Measurements from ENCODE around the gene CAMTA1.

The CAMTA1 gene

DNA sequence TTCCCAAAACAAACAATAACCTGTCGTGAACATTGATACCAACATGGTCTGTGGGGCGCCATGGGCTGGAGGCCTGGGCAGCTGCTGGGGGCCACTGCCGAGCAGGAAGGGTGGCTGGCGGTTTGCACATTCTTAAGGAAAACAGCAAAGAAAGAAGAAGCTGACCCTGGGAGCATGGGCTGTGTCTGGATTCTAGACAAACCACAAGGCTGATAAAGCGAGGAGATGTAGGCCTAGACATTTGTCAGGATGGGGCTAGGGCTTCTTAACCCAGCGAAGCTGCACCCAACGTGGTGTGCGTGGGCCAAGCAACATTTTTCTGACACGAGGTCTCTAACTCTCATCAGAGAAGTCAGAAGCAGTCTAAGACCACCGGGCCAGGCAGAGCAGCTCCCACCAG is 663.7 kb downstream of the CAMTA1 start:
- DNase-seq, result no peak

DNA sequence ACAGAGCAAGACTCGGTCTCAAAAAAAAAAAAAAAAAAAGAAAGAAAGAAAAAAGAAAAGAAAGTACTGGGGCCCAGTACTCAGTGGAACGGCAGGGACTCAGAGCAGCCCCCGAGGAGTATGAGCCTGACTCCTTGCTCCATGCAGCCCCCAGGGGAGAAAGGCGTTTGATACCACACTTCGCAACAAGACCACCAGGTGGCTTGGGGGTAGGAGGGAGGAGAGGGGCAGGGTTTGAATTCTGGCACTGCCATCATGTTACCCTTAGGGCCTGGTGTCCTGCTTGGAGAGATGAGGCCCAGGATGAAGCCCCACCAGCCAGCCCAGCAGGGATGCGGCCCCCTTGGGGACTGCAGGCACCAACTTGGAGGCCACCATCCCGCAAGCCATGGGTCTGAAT is 664.5 kb downstream of the CAMTA1 start:
- no peak for DNase-seq

DNA sequence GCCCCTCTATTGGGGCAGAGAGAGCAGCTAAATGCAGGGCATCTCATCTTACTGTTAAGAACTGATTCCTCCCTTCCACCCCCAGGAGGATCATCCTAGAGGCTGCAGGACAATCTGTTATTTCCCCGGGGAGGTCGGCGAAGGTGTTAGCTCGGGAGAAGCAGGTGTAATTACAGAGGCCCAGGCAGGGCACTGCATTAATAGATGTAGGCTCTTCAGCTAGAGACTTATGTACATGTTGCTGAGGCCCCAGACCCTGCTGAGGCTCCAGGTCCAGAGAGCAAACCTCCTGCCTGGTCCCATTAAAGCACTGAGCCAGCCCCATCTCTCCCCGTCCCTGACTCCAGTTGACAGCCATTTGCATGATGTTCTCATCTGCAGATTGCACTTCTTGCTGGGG is 665.6 kb downstream of the CAMTA1 start:
- no peak for DNase-seq

DNA sequence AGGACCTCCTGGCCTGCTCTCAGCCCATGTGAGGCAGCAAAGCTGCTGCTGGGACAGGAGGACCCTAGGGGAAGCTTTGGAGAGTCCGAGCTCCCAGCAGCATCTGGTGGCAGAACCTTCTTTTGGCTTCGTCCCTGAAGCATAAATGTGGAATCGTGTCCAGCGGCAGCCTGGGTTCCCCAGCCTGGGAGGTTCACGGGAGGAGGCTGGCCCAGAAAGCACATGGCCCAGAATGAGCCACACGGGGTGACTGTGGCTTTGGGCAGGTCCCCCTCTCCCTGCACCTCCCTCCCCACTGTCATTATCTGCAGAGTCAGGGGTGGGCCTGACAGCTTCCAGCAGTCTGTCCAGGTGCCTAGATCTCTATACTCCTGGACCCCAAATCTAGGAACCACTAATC is 667.8 kb downstream of the CAMTA1 start:
- DNase-seq, result no peak

DNA sequence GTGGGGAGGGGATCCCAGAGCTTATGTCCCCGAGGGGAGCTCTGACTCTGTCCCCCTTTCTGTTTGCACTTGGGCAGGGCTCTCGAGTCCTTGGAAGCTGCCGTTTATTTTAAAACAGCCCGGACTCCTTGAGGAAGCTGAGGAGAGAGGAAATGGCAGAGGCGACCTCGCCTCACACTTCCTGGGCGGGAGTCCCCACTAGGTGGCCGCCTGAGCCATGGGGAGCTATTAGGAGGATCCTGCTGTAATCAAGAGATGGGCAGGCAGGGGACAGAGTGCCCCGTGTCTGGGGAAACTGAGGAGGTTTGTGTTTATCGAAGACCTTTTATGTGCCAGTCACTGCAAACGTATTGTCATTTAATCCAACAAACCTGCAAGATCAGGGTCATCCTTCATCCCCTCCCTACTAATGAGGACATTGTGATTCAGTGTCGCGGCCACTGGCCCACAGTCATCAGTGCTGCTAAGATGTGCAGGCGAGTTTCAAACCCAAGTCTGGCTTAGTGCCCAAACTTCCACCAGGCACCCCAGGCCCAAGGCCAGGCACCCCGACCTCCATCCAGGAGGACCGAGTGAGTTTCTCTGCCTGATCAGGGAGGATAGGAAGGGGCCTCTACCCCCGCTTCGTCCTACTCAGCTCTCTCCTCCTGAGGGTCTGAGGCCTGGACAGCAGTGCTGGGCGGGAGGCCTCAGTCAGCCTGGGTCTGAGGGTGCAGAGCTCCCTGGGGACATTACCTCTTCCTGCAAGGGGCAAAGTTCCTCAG is 669.0 kb downstream of the CAMTA1 start:
- DNase-seq, result no peak

DNA sequence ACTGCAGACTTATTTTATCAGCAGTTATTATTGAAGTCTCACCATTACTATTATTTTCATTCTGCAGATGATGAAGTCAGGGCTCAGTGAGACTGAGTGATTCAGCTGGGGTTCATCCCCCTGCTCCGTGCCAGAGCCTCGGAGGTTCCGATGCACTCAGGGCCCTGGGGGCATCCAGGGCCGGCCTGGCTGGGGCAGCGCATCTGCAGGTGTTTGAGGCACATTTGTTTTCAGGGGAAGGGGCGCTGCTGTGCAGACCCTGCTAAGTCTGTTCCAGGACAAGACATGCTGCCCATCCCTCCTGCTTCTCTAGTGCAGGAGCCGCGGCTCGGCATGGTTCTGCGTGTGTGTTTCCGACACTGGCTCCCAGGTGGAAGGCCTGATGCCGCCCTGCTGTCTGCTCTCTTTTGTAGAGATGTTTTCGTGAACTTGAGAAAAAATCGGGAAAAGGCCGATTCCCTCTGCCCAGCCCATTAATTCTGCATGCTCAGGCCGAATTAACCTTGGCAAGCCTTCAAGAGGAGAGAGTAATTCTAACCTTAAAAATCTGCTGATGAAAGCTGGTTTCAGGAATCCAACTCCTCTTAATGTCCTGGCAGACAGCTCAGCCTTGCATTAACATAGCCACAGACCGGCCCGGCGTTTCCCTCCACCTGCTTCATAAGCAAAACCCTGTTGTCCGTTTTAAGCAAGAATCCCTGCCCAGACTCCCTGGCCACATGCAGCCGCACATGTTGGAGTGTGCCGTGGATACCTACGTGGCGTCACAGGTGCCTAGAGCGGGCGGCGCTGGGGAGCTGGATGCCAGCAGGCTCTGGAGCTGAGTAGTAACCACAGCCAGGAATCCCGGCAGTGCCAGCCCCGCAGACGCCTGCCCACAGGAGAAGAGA is 669.9 kb downstream of the CAMTA1 start:
- no peak for DNase-seq

DNA sequence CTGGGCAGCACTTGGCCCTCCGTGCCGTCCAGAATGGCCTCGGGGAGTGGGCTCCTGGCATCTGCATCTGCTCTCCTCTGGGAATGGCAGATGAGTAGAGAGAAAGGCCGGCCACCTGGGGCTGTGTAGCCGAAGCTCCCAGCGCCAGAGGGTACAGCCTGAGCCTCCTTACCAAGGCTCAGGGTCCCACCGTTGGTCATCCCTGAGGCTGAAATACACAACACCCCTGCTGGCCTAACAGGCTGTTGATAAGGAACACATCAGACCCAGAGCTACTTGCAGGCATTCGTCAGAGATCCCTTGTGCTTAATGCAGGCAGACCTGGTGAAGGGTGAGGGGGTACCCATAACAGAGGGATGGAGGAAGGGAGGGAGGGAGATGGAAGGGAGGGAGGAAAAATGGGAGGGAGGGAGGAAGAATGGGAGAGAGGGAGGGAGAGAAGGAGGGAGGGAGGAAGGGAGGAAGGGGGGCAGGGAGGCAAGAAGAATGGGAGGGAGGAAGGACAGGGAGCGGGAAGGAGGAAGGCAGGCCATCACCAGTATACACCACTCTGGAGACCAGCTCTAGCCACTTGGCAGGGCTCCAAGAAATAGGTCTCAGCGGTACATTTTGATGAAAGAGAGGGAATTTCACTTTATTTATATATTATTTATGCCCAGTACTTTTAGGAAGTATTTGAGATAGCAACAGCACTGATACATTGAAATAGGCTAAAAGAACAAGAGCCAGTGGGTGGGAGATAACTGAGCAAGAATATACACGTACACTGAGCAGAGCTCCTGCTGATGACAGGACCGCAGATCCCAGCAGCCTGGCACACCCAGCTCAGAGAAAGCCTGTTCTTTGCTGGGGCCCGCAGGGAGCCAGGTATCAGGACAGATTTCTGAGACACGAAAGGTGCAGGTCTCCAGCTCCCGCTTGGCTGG is 670.8 kb downstream of the CAMTA1 start:
- DNase-seq, result no peak

DNA sequence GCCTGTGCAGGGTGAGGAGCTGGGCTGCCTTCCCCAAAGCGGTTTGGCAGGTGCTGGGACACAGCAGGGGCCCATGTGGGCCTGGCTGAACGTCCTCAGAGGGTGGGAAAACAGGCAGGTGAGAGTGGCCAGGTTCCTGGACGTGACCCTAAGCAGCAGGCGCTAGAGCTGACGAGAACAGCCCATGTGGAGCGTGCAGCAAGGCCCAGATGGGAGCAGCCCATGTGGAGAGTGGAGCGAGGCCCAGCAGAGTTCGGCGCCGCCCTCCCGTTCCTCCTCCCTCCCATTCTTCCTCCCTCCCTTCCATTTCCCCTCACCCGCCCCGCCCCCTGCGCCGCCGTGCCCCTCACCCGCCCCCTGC is 671.4 kb downstream of the CAMTA1 start:
- no peak for DNase-seq

DNA sequence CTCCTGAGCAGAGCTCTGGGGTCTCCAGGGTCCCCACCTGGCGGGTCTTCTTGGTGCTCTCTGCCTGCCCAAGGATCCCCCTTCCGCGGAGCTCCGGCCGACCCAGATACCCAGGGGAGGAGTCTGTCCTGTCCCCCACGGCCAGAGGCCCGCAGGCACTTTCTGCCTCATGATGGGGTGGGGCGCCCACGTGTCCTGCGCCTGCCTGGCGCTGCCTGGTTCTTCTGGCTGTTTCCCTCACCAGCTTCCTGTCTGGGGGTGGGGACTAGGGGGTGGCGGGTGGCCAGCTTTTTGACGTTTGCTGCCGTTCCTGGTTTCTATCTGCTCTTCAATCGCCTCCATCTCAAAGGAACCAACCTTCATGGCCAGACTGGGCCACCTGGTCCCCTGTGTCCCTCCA is 672.6 kb downstream of the CAMTA1 start:
- no peak for DNase-seq

DNA sequence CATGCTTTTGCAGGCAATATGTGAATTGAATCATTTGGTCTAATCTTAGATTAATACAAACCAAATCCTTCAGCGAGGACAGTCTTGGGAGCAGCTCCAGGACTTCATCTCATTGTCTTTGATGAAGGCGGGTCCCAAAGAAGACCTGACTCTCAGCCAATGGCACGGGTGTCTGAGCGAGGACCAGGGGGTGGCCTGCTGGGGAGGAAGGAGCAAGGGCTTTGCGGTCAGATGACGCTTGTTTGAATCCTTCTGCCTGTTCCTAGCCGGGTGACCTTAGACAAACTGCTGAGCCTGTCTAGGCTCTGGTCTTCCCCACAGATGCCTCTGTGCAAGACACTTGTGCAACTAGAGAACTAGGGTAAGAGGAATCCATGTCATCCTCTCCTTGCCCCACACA is 673.7 kb downstream of the CAMTA1 start:
- no peak for DNase-seq

DNA sequence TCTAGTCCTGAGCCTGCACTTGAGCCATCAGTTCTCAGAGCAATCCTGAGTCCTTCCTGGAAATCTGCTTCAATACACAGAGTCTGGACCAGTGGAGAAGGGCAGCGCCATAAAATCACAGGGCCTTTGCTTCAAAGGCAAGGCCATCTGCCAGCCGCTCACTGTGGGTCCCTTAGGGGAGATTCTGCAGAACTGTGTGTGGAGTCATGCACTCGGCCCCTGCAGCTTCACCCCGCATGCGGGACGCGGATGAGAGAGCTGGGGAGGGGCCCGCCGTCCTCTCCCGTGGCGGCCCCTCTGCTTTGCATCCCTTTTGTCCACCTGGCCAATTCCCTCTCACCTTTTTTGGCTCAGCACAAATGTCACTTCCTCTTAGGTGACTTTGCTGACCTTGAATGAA is 674.7 kb downstream of the CAMTA1 start:
- no peak for DNase-seq

DNA sequence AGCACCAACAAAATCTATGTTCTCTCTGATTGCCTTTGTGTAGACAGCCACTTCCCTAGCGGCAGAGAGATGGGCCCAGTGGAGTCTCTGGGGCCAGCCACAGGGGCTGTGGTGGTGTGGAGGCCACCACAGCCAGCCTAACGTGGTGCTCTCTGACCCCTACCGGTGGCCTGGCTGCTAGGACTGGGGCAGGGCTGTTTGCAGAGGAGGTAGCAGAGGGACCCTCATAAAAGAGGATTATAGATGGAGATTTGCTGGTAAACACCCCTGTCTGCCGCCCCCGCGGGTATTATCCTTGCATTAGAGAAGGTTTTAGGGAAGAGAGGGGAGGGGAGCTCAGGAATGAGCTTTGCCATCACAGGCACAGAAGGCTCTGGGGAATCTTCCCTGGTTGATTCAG is 675.6 kb downstream of the CAMTA1 start:
- DNase-seq, result no peak

DNA sequence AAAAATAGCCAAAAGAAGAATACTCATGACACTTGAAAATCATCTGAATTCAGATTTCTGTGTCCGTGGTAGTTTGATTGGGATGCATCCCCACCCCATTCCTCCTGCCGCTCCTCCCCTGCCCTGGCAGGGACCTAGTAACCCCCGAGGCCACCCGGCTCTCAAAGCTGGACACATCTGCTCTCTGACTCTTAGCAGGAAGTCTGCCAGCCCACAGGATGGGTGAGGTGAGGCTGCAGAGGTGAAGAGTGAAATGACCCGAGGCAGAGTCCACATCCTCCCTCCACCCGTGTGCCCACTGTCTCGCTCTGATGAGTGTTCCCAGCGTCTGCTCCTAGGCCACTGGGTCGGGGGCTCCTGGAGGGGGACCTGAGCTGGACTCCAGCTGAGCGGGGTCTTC is 677.4 kb downstream of the CAMTA1 start:
- DNase-seq, result no peak

DNA sequence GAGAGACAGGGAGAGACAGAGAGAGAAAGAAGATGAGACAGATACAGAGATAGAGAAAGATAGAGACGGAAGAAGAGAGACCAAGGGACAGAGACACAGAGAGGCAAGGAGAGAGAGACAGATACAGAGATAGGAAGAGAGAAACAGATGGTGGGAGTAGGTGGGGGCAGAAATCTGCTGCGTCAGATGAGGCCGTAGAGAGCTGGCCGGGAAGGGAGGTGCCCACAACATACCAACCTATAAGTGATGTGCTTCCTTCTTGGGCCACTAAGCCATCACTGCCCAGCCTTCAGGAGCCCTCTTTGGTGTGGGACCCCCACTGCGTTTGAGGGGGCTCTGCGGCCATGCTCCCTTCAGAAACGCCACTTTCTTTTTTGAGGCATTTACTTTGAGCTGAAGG is 678.3 kb downstream of the CAMTA1 start:
- DNase-seq, result no peak

DNA sequence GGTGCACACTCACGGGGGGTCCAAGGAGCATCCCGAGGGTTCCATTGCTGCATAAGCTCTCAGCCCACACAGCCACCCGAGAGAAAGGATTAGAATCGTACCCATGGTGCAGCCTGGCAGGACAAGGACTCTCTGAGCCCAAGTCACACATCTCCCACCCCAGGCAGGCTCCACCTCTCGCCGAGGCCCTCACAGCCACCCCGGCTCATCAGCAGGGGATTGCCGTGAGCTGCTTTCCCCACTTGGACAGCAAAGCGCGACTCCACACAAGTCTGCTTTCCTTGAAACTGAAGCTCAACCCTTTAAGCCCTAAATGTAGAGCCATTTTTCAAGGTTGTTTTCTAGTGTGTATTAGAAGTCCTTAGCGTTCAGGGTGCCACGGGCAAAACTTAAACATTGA is 679.5 kb downstream of the CAMTA1 start:
- no peak for DNase-seq

DNA sequence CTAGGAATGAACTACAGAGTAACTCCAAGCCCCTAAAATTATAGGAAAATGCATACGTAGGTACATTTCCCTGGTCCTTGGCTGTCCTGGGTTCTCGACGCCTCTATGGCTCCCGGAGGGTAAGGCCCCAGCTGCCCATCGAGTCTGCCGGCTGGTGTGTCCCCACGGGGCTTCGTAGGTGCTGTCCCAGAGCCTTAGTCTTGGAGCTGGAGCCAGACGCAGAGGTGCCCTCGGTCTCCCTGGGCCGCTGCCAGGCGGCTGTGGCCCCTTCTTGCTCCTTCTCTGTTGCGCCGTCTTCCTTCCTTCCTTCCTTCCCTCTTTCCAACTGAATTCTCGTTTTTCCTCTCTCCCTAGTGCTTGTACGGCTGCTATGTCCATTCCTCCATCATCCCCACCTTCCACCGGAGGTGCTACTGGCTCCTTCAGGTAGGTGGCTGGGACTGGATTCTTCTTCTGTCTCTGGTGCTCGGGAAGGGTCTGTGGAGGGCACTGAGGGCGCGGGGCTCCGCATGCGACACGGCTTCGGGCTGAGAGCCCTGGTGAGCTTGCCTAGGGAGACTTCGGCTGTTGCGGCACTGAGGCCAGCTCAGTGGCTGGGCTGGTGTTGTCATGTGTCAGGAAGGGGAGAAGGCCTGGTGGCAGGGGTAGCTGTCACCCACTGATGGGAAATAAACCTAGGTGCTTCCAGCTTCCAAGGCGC is 682.4 kb downstream of the CAMTA1 start:
- no peak for DNase-seq

DNA sequence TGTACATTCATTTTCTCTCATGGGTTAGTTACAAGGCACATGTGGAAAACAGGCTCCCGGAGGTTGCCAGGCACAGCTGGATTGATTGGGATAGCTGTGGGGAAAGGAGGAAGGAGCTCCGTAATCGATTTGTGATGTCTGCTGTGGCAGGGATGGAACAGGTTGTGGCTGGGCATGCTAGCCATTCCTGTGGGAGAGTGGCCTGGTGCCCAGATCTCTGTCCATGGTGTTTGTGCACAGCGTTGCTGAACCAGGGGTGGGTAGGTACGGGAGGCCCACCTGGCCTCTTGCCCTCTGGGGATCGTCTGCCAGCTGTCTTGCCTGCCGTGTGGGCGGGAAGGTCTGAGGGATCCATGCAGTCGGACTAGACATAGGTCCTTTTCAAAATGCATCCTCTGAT is 683.0 kb downstream of the CAMTA1 start:
- DNase-seq, result no peak

DNA sequence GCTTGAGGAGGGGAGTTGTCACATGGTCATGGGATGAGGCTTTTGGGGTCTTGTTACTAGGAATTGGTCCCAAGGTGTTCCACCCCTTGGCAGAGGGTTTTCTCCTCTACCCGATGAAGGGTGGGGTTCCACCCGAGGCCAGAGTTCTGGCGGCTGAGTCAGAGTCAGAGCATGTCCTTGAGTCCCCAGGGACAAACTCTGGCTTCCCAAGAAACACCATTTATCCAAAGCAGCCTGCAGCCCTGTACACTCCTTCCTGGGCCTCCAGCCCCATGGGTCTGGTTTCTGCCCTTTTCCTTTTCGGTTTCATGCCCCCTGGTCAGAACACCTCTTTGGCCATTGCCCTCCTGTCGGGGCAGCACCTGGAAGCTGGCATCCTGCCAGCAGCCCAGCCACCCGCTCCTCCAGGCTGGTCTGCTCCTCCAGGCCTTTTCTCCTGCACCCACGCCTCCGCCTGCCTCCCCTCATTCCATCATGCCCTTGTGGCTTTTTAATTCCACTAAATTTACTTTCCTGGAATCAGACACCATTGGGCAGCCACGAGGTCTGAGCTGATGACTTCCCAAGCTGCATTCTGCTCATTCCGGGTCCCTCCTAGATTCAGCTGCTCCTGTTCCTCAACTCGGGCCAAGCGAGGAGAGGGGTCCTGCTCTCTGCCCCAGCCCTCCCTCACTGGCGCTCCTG is 684.1 kb downstream of the CAMTA1 start:
- no peak for DNase-seq

DNA sequence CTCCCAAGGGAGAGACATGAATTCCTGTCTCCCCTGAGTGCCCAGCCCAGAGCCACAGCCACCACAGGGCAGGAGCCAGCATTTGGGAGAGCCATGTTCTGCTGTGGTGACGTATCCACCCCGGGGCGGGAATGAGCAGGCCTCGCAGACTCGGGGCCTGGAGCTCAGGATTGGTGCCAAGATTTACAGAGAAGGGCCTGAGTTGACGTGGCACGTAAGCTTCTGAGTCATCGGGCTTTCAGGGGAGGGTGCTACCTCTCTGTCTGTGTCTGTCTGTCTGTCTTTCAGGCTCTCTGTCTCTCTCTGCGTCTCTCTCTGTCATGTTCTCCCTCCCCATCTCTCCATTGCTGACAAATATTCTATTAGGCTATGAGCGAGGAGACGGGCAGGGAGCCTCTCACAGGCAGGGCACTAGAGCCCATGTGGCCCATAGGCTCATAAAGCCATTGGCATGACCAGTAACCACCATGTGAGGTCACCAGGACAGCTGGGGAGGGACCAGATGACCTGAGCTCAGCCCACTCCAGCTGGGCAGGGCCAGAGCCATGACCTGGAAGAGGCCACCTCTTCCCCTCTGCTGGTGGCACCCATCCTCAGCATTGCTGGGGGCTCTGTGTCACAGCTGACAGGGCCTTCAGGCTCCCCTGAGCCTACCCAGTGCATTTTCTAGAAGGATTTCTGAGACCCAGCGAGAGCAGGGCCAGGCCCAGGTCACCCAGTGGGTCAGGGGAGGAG is 685.8 kb downstream of the CAMTA1 start:
- no peak for DNase-seq

DNA sequence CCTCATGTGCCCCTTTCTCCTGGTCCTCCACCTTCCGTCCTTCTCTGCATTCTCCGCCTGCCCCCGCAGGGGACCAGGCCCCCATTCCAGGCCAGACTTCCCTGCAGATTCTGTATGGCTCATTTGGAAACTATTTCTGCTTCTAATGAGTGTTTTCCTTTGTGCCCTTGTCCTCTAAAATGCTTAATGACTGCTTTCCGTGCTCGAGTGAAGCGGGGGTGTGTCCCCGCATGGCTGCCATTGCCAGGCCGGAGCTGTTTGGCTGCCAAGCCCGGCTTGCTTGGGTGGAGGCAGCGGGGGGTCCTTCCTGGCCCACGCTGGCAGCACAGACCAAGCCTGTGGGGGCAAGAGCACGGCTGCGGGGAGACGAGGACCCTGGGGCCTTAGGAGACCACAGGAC is 686.6 kb downstream of the CAMTA1 start:
- DNase-seq, result peak; percentile 12

Data from NCI-H1105 (cell line).